GM18868 (cell line): ENCODE measurements around the gene DNAH7.

Source experiments
- ATAC-seq: cut with Tn5 transposase; IDR thresholded peaks from one replicate; pipeline ENCODE4 v1.9.1; 2021; ENCODE audit warnings: mild to moderate bottlenecking, moderate library complexity; ENCODE audit not compliant: unreplicated experiment

Gene DNAH7

GRCh38 chr2:195815083-195815482, 253.6 kb downstream of the DNAH7 start:
- no peak for ATAC-seq

- ATAC-seq: no peak
Observed at GRCh38 chr2:195813421-195813820, 255.2 kb downstream of the DNAH7 start.

- ATAC-seq: no peak
Observed at GRCh38 chr2:195810340-195811098, 258.1 kb downstream of the DNAH7 start.

GRCh38 chr2:195808189-195808588, 260.4 kb downstream of the DNAH7 start:
- no peak for ATAC-seq

- no peak for ATAC-seq
Observed at GRCh38 chr2:195805283-195805976, 263.2 kb downstream of the DNAH7 start.

- ATAC-seq: no peak
Observed at GRCh38 chr2:195795879-195796278, 272.8 kb downstream of the DNAH7 start.

- no peak for ATAC-seq
Observed at GRCh38 chr2:195793881-195794280, 274.8 kb downstream of the DNAH7 start.

- ATAC-seq: no peak
Observed at GRCh38 chr2:195782156-195782555, 286.5 kb downstream of the DNAH7 start.

GRCh38 chr2:195779491-195779890, 289.1 kb downstream of the DNAH7 start:
- ATAC-seq: no peak

- ATAC-seq: no peak
Observed at GRCh38 chr2:195769975-195770374, 298.7 kb downstream of the DNAH7 start.

GRCh38 chr2:195768431-195768830, 300.2 kb downstream of the DNAH7 start:
- ATAC-seq: no peak

- ATAC-seq: no peak
Observed at GRCh38 chr2:195766691-195767090, 301.9 kb downstream of the DNAH7 start.

- ATAC-seq: no peak
Observed at GRCh38 chr2:195763866-195764265, 304.8 kb downstream of the DNAH7 start.

- no peak for ATAC-seq
Observed at GRCh38 chr2:195759877-195760276, 308.8 kb downstream of the DNAH7 start.

- ATAC-seq: no peak
Observed at GRCh38 chr2:195758846-195759245, 309.8 kb downstream of the DNAH7 start.

GRCh38 chr2:195756218-195756942, 312.3 kb downstream of the DNAH7 start:
- no peak for ATAC-seq

GRCh38 chr2:195741191-195741590, 327.4 kb downstream of the DNAH7 start:
- ATAC-seq: no peak

GRCh38 chr2:195737511-195738325, 330.9 kb downstream of the DNAH7 start:
- ATAC-seq: no peak

- ATAC-seq: no peak
Observed at GRCh38 chr2:195735347-195735746, 333.3 kb downstream of the DNAH7 start.

GRCh38 chr2:195734931-195735330, 333.7 kb downstream of the DNAH7 start:
- no peak for ATAC-seq

- no peak for ATAC-seq
Observed at GRCh38 chr2:195734395-195734794, 334.2 kb downstream of the DNAH7 start.
